ENCODE data around the gene PARN.

GRCh38 chr16:14446796-14447195 lies 183.3 kb downstream of the PARN start:
- TF ChIP-seq ZNF707 (CRISPR knock-in tag; conservative IDR thresholded peaks at IDR 0.05) (no peak), BRF1 (IDR thresholded peaks at IDR 0.05; ENCODE audit: borderline replicate concordance, extremely low read depth, insufficient read length) (no peak), BRCA1 (IDR thresholded peaks at IDR 0.05) (no peak), BRCA1 (CRISPR knock-in tag; IDR thresholded peaks at IDR 0.05) (no peak), GATAD2A (IDR thresholded peaks at IDR 0.05) (no peak), ZNF75A (CRISPR knock-in tag; IDR thresholded peaks at IDR 0.05) (no peak), MNT (conservative IDR thresholded peaks at IDR 0.05) (no peak), GABPB2 (CRISPR knock-in tag; conservative IDR thresholded peaks at IDR 0.05) (no peak), ZKSCAN8 (CRISPR knock-in tag; IDR thresholded peaks at IDR 0.05) (no peak), ZNF354B (CRISPR knock-in tag; IDR thresholded peaks at IDR 0.05) (no peak), FOXM1 (IDR thresholded peaks at IDR 0.05; ENCODE audit: low read depth) (no peak), FOXM1 (CRISPR knock-in tag; IDR thresholded peaks at IDR 0.05; ENCODE audit: low read depth) (no peak), TFE3 (CRISPR knock-in tag; IDR thresholded peaks at IDR 0.05) (no peak)

Data from K562 (cell line).